Heart right ventricle (tissue), 16 donors: Measurements from ENCODE around the gene NFYA. TPM values are rescaled to one million over a fixed set of nuclear protein-coding genes. Genes with fewer than 3 reads are reported as not detected.

Experiments
- ATAC-seq, 8 donors: fragments of 200-7000 bp; cut with Tn5 transposase; one replicate each; pipeline ENCODE4 v1.9.1; 2020; ENCODE audit warnings: mild to moderate bottlenecking in 8 of 8, moderate library complexity in 8 of 8, moderate number of reproducible peaks in 1 of 8
- DNase-seq, 2 donors: peaks; one replicate each; pipeline ENCODE4 v3.0.0-alpha.2; 2020
- H3K27ac ChIP-seq, 10 donors: fragments of 200-600 bp; sonication (generic) in 2 of 10; one replicate each; pipeline versions ENCODE4 v1.5.0 to v1.8.0; 2020 to 2022; ENCODE audit warnings: mild to moderate bottlenecking in 3 of 10
- H3K27me3 ChIP-seq, 7 donors: fragments of 200-600 bp; one replicate each; pipeline ENCODE4 v1.8.0; 2021 to 2022; ENCODE audit warnings: mild to moderate bottlenecking in 2 of 7
- H3K36me3 ChIP-seq, 9 donors: fragments of 200-600 bp; sonication (generic) in 1 of 9; one replicate each; pipeline versions ENCODE4 v1.5.0 to v1.8.0; 2020 to 2022; ENCODE audit warnings: mild to moderate bottlenecking in 2 of 9
- H3K4me1 ChIP-seq, 9 donors: fragments of 200-600 bp; sonication (generic) in 1 of 9; one replicate each; pipeline versions ENCODE4 v1.5.0 to v1.8.0; 2020 to 2022; ENCODE audit warnings: mild to moderate bottlenecking in 4 of 9
- H3K4me3 ChIP-seq, 10 donors: fragments of 200-600 bp; sonication (generic) in 2 of 10; one replicate each; pipeline versions ENCODE4 v1.5.0 to v1.8.0; 2020 to 2022; ENCODE audit warnings: mild to moderate bottlenecking in 7 of 10, moderate library complexity in 2 of 10
- H3K9me3 ChIP-seq, 11 donors: fragments of 200-600 bp in 10 of 11; sonication (generic) in 2 of 11; one replicate each; pipeline versions ENCODE4 v1.5.0 to v1.8.0; 2013 to 2022; ENCODE audit warnings: mild to moderate bottlenecking in 2 of 11, control low read depth in 1 of 11, moderate library complexity in 1 of 11
- CTCF ChIP-seq, 9 donors: fragments of 200-600 bp; sonication (generic) in 2 of 9; IDR thresholded peaks; one replicate each; pipeline versions ENCODE4 v1.5.0 to v1.8.0; 2021 to 2022; ENCODE audit warnings: antibody characterized with exemption in 9 of 9, mild to moderate bottlenecking in 5 of 9, moderate library complexity in 1 of 9
- WGBS, 2 donors: extraction: QIAGEN DNeasy Blood & Tissue Kit; methylation state at CpG; one replicate each; pipeline ENCODE4 v1.1.7; 2013; ENCODE audit warnings: inconsistent platforms in 1 of 2; 5-methylcytosine and 5-hydroxymethylcytosine counted together
- intact Hi-C, 10 donors: fragments of 100-400 bp; cut with DNase I; formaldehyde crosslinking; loops; one replicate each; pipeline versions ENCODE4 v1.11.1 to v1.14.2; 2022
- polyA plus RNA-seq, 2 donors: library from polyadenylated mRNA; stranded (reverse); fragments of 200-250 nt; gene quantifications; one replicate each; pipeline ENCODE4 v1.2.3, GENCODE V29; 2013
- total RNA-seq, 10 donors: library from RNA; stranded (reverse); fragmentation: NEBNext Ultra II Directional in 3 of 10; extraction: Animal tissue kit (Norgen Biotek cat#: 25700) in 3 of 10; gene quantifications; one replicate each; pipeline versions ENCODE4 v1.2.1 to v1.2.4, GENCODE V29; 2021 to 2023
- donor health status: Arrhythmogenic right ventricular cardiomyopathy.
- donor health status: ischemic (EF 13 %, LVEDD 7.1; RV severe dilation, severe dysfunction).
- donor health status: healthy with polysubstance abuse.
- donor health status: DM: no; HTN: yes; CAD: no.
- donor health status: DM: no; HTN: no; CAD: no.
- donor health status: ischemic (EF 25% LVEDD 6.9; RV normal size, moderate dysfunction).
- donor health status: ischemic (EF 25% LVEDD 5.7; RV mildly dilated, moderate dysfunction).
- donor health status: healthy.
- donor health status: DM: yes; HTN: yes; CAD: no.
- donor health status: Ischemic cardiomyopathy.
- donor health status: ischemic (EF 35%, LVEDD 5.7; RV mildly dilated, moderate dysfunction).
- donor health status: nonischemic (EF 11% LVEDD 7.7; RV severe dilation, severe dysfunction).
- donor health status: DM: yes; HTN: yes; CAD: no.
- donor health status: PGD.
- donor health status: ischemic (EF 29% LVEDD 5.4; RV normal size, mild dysfunction).
- donor health status: nonischemic (EF 23%, LVEDD 6.1; RV moderate dilation, normal function).

NFYA gene
- total and polyA plus RNA-seq, 12 donors, result 4.2 to 12.0 (median 10.3) TPM

GRCh38 chr6:41065550-41066026, 7.2 kb upstream of the NFYA start:
- H3K9me3 ChIP-seq, result no peaks in the 10 kb centered on the region
- peaks cover 0 to 98% (median 38%) of the 10 kb centered on the region in 9 donors for H3K36me3 ChIP-seq
- no peaks in the 10 kb centered on the region for H3K27me3 ChIP-seq
- DNase-seq (no peak), ATAC-seq (no peak)
- peak overlapping the region in 5 of 10 donors; percentile 0 to 80 (median 26) for H3K27ac ChIP-seq
- WGBS, 2 donors, result 72 to 76% methylated on average over 2 of the region's 2 CpGs
- TF ChIP-seq CTCF (IDR thresholded peaks at IDR 0.05), result no peak
- H3K4me1 ChIP-seq, result peaks cover 0 to 58% (median 36%) of the 10 kb centered on the region in 9 donors
- H3K4me3 ChIP-seq, result no peak overlapping the region
- intact Hi-C loops, result loop anchor here in 7 of 10 donors (2.0 to 10.0 kb wide), 5 partner anchors 37 to 168 kb away; no protein-coding TSS in a partner anchor

- peak overlapping the region in 1 of 10 donors; percentile 21 for H3K27ac ChIP-seq
- intact Hi-C loops, result loop anchor here in 7 of 10 donors (2.0 to 10.0 kb wide), 5 partner anchors 38 to 170 kb away; no protein-coding TSS in a partner anchor
Measured at GRCh38 chr6:41066867-41067304, 5.9 kb upstream of the NFYA start.

GRCh38 chr6:41071501-41071922, 1.3 kb upstream of the NFYA start:
- ATAC-seq (no peak), DNase-seq (peak in 1 of 2 donors; percentile 80)
- intact Hi-C loops, result loop anchor here in 2 of 10 donors (5.0 kb wide), 2 partner anchors 216 to 661 kb away; partner anchors contain the start of gene TREM1 (in 1 of the 2)
- H3K27ac ChIP-seq, result peak overlapping the region; percentile 96 to 100 (median 100)
- peak overlapping the region; percentile 48 to 98 (median 90) for H3K4me3 ChIP-seq
- peaks cover 0 to 42% (median 18%) of the 10 kb centered on the region in 9 donors for H3K36me3 ChIP-seq
- peaks cover 6 to 46% (median 38%) of the 10 kb centered on the region in 9 donors for H3K4me1 ChIP-seq
- H3K27me3 ChIP-seq, result no peaks in the 10 kb centered on the region
- 0 to 1% methylated on average over 16 of the region's 16 CpGs for WGBS, 2 donors
- H3K9me3 ChIP-seq, result no peaks in the 10 kb centered on the region
- TF ChIP-seq CTCF (IDR thresholded peaks at IDR 0.05), result peak in 3 of 9 donors; percentile 30 to 41 (median 35)

More at GRCh38 chr6:41066867-41067304, 5.9 kb upstream of the NFYA start:
- ATAC-seq (no peak), DNase-seq (peak; percentile 43 to 69)
- Histone ChIP-seq H3K4me3 (no peak overlapping the region), H3K4me1 (peaks cover 0 to 53% (median 33%) of the 10 kb centered on the region in 9 donors), H3K36me3 (peaks cover 0 to 86% (median 37%) of the 10 kb centered on the region in 9 donors), H3K27me3 (no peaks in the 10 kb centered on the region), H3K9me3 (no peaks in the 10 kb centered on the region)
- peak; percentile 80 to 90 (median 87) for TF ChIP-seq CTCF (IDR thresholded peaks at IDR 0.05)
- 27% methylated on average over 3 of the region's 3 CpGs for WGBS, 2 donors

GRCh38 chr6:41071923-41072835, 595 bp upstream of the NFYA start, which contains the start of gene OARD1:
Gene OARD1 (minus strand): TSS chr6:41072356. CDS start chr6:41071634, 722 bp downstream.
- H3K9me3 ChIP-seq, result no peaks in the 10 kb centered on the region
- DNase-seq, result peak; percentile 100
- peak within 1 kb of the TSS; percentile 98 to 100 (median 100) for H3K27ac ChIP-seq
- TF ChIP-seq CTCF (IDR thresholded peaks at IDR 0.05), result no peak
- ATAC-seq, result peak; percentile 80 to 92 (median 89)
- peaks cover 6 to 43% (median 40%) of the 10 kb centered on the region in 9 donors for H3K4me1 ChIP-seq
- no peaks in the 10 kb centered on the region for H3K27me3 ChIP-seq
- H3K36me3 ChIP-seq, result peaks cover 0 to 35% (median 18%) of the 10 kb centered on the region in 9 donors
- intact Hi-C loops, result loop anchor here in 2 of 10 donors (5.0 kb wide), 2 partner anchors 215 to 660 kb away; partner anchors contain the start of gene TREM1 (in 1 of the 2)
- peak within 1 kb of the TSS; percentile 84 to 98 (median 92) for H3K4me3 ChIP-seq
- 0 to 1% methylated on average over 63 of the region's 63 CpGs for WGBS, 2 donors
